K562 (cell line): ENCODE results near the gene RNF168. TPM values are rescaled to one million over a fixed set of nuclear protein-coding genes. Genes with fewer than 3 reads are reported as not detected.

Experiments
- ATAC-seq: fragments of 200-7000 bp; cut with Tn5 transposase; 3 replicates; pipeline ENCODE4 v1.9.1; 2020; ENCODE audit warnings: moderate library complexity
- BruUV-seq: library from RNA; stranded (reverse); fragments of 400-500 nt; replicated peaks from 2 replicates; lab custom pipeline; 2021; lab: Mats Ljungman, UMichigan
- CTCF ChIA-PET: fragments of 300-600 bp; formaldehyde crosslinking; extraction: SDS; loops from one replicate; lab custom pipeline; 2021; ENCODE audit warnings: low intra/inter-chr PET ratio; lab: Yijun Ruan, JAX
- POLR2A ChIA-PET: fragments of 300-600, 350-650 bp; sonication (Branson Sonifier 250); formaldehyde crosslinking; extraction: SDS; loops from one replicate; lab custom pipeline; 2021; ENCODE audit warnings: antibody characterized with exemption, inconsistent platforms; lab: Yijun Ruan, JAX
- DNase-seq, 4 experiments: peaks; one replicate each; pipeline versions ENCODE4 v3.0.0 to v3.0.0-alpha.2; 2011 to 2018; ENCODE audit warnings: low spot score in 3 of 4, mixed read lengths in 3 of 4; ENCODE audit errors: extremely low read depth in 1 of 4
- FAIRE-seq: peaks from 2 replicates; lab custom pipeline; 2011; peaks lifted over from hg19 to GRCh38; lab: Jason Lieb, UNC
- H2AFZ ChIP-seq: 2 replicates; pipeline ENCODE4 v1.6.0; 2011; ENCODE audit warnings: low read depth, low read length, control low read depth, inconsistent platforms
- H3K27ac ChIP-seq: fragments of 200-600 bp; 3 replicates; pipeline ENCODE4 v1.8.0; 2011; ENCODE audit warnings: low read depth, mild to moderate bottlenecking, control low read depth, inconsistent platforms, low read length, moderate library complexity, mixed read lengths; ENCODE audit errors: extremely low read depth
- H3K27me3 ChIP-seq, 2 experiments: fragments of 300-600 bp in 1 of 2; 2 replicates in 1 of 2; 3 replicates in 1 of 2; pipeline versions ENCODE4 v1.6.0 to v1.8.0; 2011; ENCODE audit warnings: inconsistent platforms in 2 of 2, low read length in 2 of 2, mild to moderate bottlenecking in 1 of 2, mixed read lengths in 1 of 2, moderate library complexity in 1 of 2; ENCODE audit not compliant: control insufficient read depth in 2 of 2, insufficient read depth in 2 of 2
- H3K36me3 ChIP-seq: fragments of 300-600 bp; 3 replicates; pipeline ENCODE4 v1.8.0; 2011; ENCODE audit warnings: mild to moderate bottlenecking, low read length, inconsistent platforms; ENCODE audit not compliant: control insufficient read depth, insufficient read depth
- H3K4me1 ChIP-seq, 2 experiments: fragments of 200-600 bp in 1 of 2; replicated peaks in 1 of 2; 2 replicates in 1 of 2; 3 replicates in 1 of 2; pipeline versions ENCODE4 v1.5.1 to v1.8.0; 2011; ENCODE audit warnings: inconsistent platforms in 2 of 2, low read length in 2 of 2, mild to moderate bottlenecking in 1 of 2, mixed read lengths in 1 of 2, moderate library complexity in 1 of 2; ENCODE audit not compliant: control insufficient read depth in 2 of 2, insufficient read depth in 2 of 2
- H3K4me2 ChIP-seq: 2 replicates; pipeline ENCODE4 v1.6.1; 2011; ENCODE audit warnings: low read length, control low read depth, inconsistent platforms, mixed read lengths; ENCODE audit not compliant: insufficient read depth
- H3K4me3 ChIP-seq: fragments of 200-600 bp; sonication (generic), shearing (Covaris generic); 2 replicates; pipeline ENCODE4 v1.5.1; 2016; ENCODE audit warnings: control low read depth, inconsistent platforms
- H3K79me2 ChIP-seq: fragments of 200-600 bp; 3 replicates; pipeline ENCODE4 v1.8.0; 2011; ENCODE audit warnings: low read length, inconsistent platforms; ENCODE audit not compliant: control insufficient read depth, insufficient read depth
- H3K9ac ChIP-seq, 2 experiments: 2 replicates each; pipeline versions ENCODE4 v1.6.0 to v1.6.1; 2011; ENCODE audit warnings: low read depth in 2 of 2, low read length in 2 of 2, control low read depth in 1 of 2, inconsistent platforms in 1 of 2, mild to moderate bottlenecking in 1 of 2, mixed read lengths in 1 of 2; ENCODE audit not compliant: insufficient read depth in 1 of 2
- H3K9me1 ChIP-seq: one replicate; pipeline ENCODE4 v1.6.0; 2011; ENCODE audit warnings: inconsistent platforms, mild to moderate bottlenecking, low read length, moderate library complexity; ENCODE audit not compliant: control insufficient read depth, insufficient read depth
- H3K9me3 ChIP-seq: replicated peaks from 2 replicates; pipeline ENCODE4 v1.5.1; 2011; ENCODE audit warnings: low read depth, low read length, inconsistent platforms; ENCODE audit not compliant: control insufficient read depth, insufficient read depth
- H4K20me1 ChIP-seq: replicated peaks from 2 replicates; pipeline ENCODE4 v1.6.1; 2011; ENCODE audit warnings: low read length, inconsistent platforms, mixed read lengths; ENCODE audit not compliant: control insufficient read depth, insufficient read depth
- BCOR ChIP-seq: fragments of 450-650 bp; IDR thresholded peaks from 2 replicates; pipeline ENCODE4 v1.6.1; 2016
- CHCHD3 ChIP-seq: fragments of 250-450 bp; sonication (Bioruptor Pico); IDR thresholded peaks from 2 replicates; pipeline ENCODE4 v2.1.2; 2022; ENCODE audit warnings: mild to moderate bottlenecking
- E2F1 ChIP-seq: sonication (generic); formaldehyde crosslinking; IDR thresholded peaks from 2 replicates; pipeline ENCODE4 v1.8.1; 2023; ENCODE audit warnings: mild to moderate bottlenecking, missing genetic modification reagents, moderate library complexity
- KLF13 ChIP-seq: fragments of 450-650 bp; IDR thresholded peaks from 2 replicates; pipeline ENCODE4 v1.6.1; 2016; ENCODE audit warnings: missing genetic modification characterization, low read depth, mild to moderate bottlenecking, missing compliant biosample characterization, moderate library complexity, borderline replicate concordance
- XRCC5 ChIP-seq: fragments of 200-400 bp; formaldehyde crosslinking; IDR thresholded peaks from 2 replicates; pipeline ENCODE4 v1.6.1; 2017; ENCODE audit warnings: low read depth, mild to moderate bottlenecking, low read length
- ZNF146 ChIP-seq: IDR thresholded peaks from one replicate; pipeline ENCODE4 v1.6.1; 2018; ENCODE audit warnings: missing compliant biosample characterization; ENCODE audit not compliant: unreplicated experiment
- ZNF24 ChIP-seq: fragments of 450-650 bp; IDR thresholded peaks from 2 replicates; pipeline ENCODE4 v1.6.1; 2016
- WGBS: fragments of 100-300 bp; shearing (Covaris generic); methylation state at CpG from one replicate; pipeline ENCODE4 v1.1.6; 2016; ENCODE audit warnings: low coverage, mixed read lengths; ENCODE audit not compliant: insufficient coverage; ENCODE audit errors: missing lambda C conversion rate; 5-methylcytosine and 5-hydroxymethylcytosine counted together
- in situ Hi-C: fragments of 300-500 bp; cut with MboI; formaldehyde crosslinking; loops from 4 replicates; pipeline ENCODE4 v1.15.0; 2018; ENCODE audit warnings: inconsistent platforms, mixed read lengths
- intact Hi-C: fragments of 100-400 bp; cut with micrococcal nuclease; formaldehyde crosslinking; loops from 2 replicates; pipeline ENCODE4 v1.14.2; 2022
- polyA plus RNA-seq, 8 experiments: library from polyadenylated mRNA; depleted of rRNA in 4 of 8; stranded (reverse) in 5 of 8; unstranded in 3 of 8; fragments of >200 nt; fragmentation: Nextera tagmentation in 2 of 8; fragmentation: Illumina TruSeq in 1 of 8; extraction: Ambion mirVana in 2 of 8; extraction: Trizol in 1 of 8; gene quantifications; 2 replicates each; pipeline versions ENCODE4 v1.2.1 to v1.2.3, GENCODE V29; 2011 to 2014; ENCODE audit warnings: inconsistent platforms in 1 of 8, missing spikeins in 1 of 8
- total RNA-seq, 7 experiments: library from RNA; depleted of rRNA in 6 of 7; stranded (reverse); fragments of >200 nt in 6 of 7; fragmentation: Illumina TruSeq in 2 of 7; extraction: Trizol in 2 of 7; gene quantifications; 2 replicates each; pipeline versions ENCODE4 v1.2.1 to v1.2.3, GENCODE V29; 2011 to 2021; ENCODE audit warnings: low replicate concordance in 1 of 7

RNF168 gene
- total and polyA plus RNA-seq, 9 of the 15 experiments (the other 6 are each of a cell fraction or from before 2014, with no cell fraction given), result 6.0 to 32.1 (median 16.6) TPM

- WGBS, result 37% methylated on average over 2 of the region's 2 CpGs
- Histone ChIP-seq H4K20me1 (no peaks in the 10 kb centered on the region), H3K9me3 (peaks cover 3% of the 10 kb centered on the region; the same call in 1 of the 2 replicates), H3K4me1 (no peaks in the 10 kb centered on the region; a peak in 1 of 5 replicates), H3K4me2 (no peak overlapping the region), H3K9me1 (no peaks in the 10 kb centered on the region), H3K27ac (no peak overlapping the region), H3K9ac (no peak overlapping the region), H3K79me2 (no peaks in the 10 kb centered on the region), H3K27me3 (no peaks in the 10 kb centered on the region), H3K4me3 (no peak overlapping the region), H3K36me3 (no peaks in the 10 kb centered on the region), H2AFZ (no peak overlapping the region)
- BruUV-seq, result no TSS peak
- intact Hi-C loops, result no loop called here
- ChIA-PET CTCF (no interaction called here), POLR2A (interaction anchor here (1.3 kb wide), 1 partner anchor 10 kb away, joined by 5 read pairs; no protein-coding TSS in a partner anchor)
- FAIRE-seq (no peak), ATAC-seq (no peak), DNase-seq (no peak)
- in situ Hi-C loops, result no loop called here
- TF ChIP-seq XRCC5, result no peak
- TF ChIP-seq BCOR, result peak; percentile 27; the same call in 1 of the 2 replicates
- TF ChIP-seq CHCHD3, result no peak
- TF ChIP-seq E2F1, result no peak
- TF ChIP-seq ZNF146, result peak; percentile 65
- TF ChIP-seq ZNF24, result peak; percentile 57; the same call in 1 of the 2 replicates
- TF ChIP-seq KLF13, result no peak
Measured at GRCh38 chr3:196544491-196544992, 41.0 kb upstream of the RNF168 start.
